ENCODE results near the gene PPIP5K2.

DNA sequence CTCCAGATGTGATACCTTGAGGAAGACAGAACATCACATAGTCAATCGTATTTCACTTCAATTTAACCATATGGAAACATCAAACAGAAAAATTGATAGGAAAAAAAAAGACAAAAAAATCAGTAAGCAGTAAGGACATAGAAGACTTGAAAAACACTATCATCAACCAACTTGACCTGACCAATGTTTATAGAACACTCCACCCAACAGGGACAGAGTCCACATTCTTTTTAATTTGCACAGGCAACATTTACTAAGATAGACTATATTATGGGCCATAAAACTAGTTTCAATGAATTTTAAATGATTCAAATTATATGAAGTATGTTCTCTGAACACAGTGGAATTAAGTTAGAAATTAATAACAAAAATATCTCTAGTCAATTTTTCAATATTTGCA is 117.7 kb downstream of the PPIP5K2 start:
- TF ChIP-seq, protein P1, sequence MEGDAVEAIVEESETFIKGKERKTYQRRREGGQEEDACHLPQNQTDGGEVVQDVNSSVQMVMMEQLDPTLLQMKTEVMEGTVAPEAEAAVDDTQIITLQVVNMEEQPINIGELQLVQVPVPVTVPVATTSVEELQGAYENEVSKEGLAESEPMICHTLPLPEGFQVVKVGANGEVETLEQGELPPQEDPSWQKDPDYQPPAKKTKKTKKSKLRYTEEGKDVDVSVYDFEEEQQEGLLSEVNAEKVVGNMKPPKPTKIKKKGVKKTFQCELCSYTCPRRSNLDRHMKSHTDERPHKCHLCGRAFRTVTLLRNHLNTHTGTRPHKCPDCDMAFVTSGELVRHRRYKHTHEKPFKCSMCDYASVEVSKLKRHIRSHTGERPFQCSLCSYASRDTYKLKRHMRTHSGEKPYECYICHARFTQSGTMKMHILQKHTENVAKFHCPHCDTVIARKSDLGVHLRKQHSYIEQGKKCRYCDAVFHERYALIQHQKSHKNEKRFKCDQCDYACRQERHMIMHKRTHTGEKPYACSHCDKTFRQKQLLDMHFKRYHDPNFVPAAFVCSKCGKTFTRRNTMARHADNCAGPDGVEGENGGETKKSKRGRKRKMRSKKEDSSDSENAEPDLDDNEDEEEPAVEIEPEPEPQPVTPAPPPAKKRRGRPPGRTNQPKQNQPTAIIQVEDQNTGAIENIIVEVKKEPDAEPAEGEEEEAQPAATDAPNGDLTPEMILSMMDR (IDR thresholded peaks at IDR 0.05): no peak
- no peak for TF ChIP-seq POLR2A (IDR thresholded peaks at IDR 0.05)
